ENCODE measurements around the gene KIF16B.

DNA sequence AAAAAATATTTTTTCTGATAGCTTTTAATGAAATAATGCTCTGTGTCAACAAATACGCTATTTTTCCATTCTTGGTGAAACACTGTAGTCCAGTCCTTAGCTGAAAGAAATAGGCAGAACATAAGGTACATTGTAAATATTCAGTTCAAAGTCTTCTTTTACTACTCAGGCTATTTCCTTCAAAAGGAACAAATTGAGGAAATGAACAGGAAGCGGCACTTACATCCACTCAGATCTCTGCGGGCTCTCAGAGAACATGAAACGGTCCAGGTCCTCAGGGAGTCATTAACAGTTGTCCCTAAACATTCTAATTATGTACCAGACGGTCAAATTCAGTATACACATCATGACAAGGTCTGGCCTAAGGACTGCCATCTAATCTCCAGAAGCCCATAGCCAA, 212.6 kb downstream of the KIF16B start:
- TF ChIP-seq, protein P1, sequence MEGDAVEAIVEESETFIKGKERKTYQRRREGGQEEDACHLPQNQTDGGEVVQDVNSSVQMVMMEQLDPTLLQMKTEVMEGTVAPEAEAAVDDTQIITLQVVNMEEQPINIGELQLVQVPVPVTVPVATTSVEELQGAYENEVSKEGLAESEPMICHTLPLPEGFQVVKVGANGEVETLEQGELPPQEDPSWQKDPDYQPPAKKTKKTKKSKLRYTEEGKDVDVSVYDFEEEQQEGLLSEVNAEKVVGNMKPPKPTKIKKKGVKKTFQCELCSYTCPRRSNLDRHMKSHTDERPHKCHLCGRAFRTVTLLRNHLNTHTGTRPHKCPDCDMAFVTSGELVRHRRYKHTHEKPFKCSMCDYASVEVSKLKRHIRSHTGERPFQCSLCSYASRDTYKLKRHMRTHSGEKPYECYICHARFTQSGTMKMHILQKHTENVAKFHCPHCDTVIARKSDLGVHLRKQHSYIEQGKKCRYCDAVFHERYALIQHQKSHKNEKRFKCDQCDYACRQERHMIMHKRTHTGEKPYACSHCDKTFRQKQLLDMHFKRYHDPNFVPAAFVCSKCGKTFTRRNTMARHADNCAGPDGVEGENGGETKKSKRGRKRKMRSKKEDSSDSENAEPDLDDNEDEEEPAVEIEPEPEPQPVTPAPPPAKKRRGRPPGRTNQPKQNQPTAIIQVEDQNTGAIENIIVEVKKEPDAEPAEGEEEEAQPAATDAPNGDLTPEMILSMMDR (IDR thresholded peaks at IDR 0.05; ENCODE audit: borderline replicate concordance, extremely low read depth, low read length, poor library complexity, severe bottlenecking) = no peak
- TF ChIP-seq EZH2 (IDR thresholded peaks at IDR 0.05; ENCODE audit: borderline replicate concordance, low read depth, low read length, severe bottlenecking) = no peak

Data from DND-41 (cell line).